ENCODE results near the gene AKNAD1.
A peak's percentile ranks its signal among the peaks of the same experiment; 100 is the strongest.

AKNAD1 gene

GRCh38 chr1:108780937-108781574 is 75.8 kb downstream of the AKNAD1 start:
- FAIRE-seq: no peak

- FAIRE-seq: no peak
Measured at GRCh38 chr1:108779455-108779854, 77.4 kb downstream of the AKNAD1 start.

- peak; percentile 77 for FAIRE-seq
Measured at GRCh38 chr1:108777839-108778238, 79.1 kb downstream of the AKNAD1 start.

- no peak for FAIRE-seq
Measured at GRCh38 chr1:108767708-108768107, 89.2 kb downstream of the AKNAD1 start.

GRCh38 chr1:108767115-108767514 is 89.8 kb downstream of the AKNAD1 start:
- no peak for FAIRE-seq

Measured in islet of Langerhans (tissue), 1 donor.